ENCODE results near the gene C1QTNF5.

C1QTNF5 gene

DNA sequence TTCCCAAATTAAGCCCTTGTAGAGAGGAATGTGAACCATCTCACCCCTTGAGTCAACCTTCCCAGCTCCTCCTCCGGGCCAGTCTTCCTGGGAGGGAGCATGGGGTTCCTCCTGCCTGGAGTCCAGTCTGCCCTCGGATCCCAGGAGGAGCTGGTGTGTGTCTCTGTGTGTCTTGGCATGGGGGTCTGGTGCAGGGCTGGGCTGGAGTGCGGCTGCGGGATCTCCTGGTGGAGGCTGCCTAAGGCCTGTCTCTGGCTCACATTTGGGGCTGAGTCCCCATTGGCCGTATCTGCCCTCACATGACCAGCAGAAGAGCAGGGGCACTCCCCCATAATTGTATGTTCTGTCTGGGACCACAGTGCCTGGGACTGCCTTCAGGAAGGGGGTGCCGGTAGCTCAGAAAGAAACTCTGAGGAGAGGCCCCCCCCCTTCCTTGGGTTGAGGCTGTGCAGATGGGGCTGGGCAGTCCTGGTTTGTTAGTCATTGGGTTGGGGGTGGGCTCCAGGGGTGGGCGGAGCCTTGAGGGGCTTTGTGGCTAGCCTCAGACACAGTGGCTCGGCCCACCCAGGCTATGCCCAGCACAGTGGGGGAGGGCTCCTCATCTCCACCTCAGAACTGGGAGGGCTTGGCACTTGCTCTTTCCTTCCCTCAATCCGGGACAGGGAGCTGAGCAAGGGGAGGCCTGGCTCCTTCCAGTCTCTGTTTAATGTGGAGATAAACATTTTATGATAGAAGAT is 2.9 kb downstream of the C1QTNF5 start:
- peak overlapping the region; percentile 31 for H3K4me3 ChIP-seq (ENCODE audit: low read length)
- peak; percentile 47 for DNase-seq (ENCODE audit: low read depth)

DNA sequence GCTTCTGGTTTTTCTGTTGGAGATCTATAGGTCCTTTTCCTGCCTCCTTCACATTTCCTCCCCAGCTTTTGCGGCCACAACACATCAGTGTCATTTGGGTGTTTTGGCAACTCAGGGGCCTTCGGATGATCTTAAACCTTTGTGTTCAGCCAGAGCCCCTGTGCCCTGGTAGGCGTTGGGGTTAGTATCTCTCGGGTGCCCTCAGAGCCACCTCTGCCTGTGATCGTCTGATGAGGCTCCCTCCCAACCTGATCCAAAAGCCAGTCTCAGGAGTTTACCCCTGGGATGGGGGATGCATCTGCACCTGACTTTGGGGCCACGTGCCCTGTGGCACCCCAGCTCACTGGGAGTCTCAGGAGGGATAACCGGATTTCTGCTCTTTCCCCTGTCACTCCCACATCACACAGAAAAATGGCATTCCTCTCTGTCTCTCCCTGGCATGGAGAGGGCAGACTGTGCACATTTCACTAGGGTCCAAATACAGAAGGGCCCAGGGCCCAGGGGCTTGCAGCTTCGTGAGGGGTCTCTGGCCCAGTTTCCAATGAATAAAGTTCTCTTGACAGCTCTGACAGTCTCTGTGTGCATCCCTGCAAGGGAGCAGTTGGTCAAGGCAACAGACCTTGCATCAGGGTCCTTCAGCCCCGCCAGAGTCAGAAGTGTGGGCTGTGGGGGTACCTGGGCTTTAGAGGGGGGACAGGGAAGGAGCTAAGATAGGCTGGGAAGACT is 3.8 kb downstream of the C1QTNF5 start:
- no peak for DNase-seq (ENCODE audit: low read depth)
- TF ChIP-seq, protein P1, sequence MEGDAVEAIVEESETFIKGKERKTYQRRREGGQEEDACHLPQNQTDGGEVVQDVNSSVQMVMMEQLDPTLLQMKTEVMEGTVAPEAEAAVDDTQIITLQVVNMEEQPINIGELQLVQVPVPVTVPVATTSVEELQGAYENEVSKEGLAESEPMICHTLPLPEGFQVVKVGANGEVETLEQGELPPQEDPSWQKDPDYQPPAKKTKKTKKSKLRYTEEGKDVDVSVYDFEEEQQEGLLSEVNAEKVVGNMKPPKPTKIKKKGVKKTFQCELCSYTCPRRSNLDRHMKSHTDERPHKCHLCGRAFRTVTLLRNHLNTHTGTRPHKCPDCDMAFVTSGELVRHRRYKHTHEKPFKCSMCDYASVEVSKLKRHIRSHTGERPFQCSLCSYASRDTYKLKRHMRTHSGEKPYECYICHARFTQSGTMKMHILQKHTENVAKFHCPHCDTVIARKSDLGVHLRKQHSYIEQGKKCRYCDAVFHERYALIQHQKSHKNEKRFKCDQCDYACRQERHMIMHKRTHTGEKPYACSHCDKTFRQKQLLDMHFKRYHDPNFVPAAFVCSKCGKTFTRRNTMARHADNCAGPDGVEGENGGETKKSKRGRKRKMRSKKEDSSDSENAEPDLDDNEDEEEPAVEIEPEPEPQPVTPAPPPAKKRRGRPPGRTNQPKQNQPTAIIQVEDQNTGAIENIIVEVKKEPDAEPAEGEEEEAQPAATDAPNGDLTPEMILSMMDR (conservative IDR thresholded peaks at IDR 0.05; ENCODE audit: low read length): no peak
- no peak overlapping the region for H3K4me3 ChIP-seq (ENCODE audit: low read length)

More for the DNA sequence above, 2.9 kb downstream of the C1QTNF5 start:
- TF ChIP-seq, protein P1 (conservative IDR thresholded peaks at IDR 0.05; ENCODE audit: low read length): no peak

DNA sequence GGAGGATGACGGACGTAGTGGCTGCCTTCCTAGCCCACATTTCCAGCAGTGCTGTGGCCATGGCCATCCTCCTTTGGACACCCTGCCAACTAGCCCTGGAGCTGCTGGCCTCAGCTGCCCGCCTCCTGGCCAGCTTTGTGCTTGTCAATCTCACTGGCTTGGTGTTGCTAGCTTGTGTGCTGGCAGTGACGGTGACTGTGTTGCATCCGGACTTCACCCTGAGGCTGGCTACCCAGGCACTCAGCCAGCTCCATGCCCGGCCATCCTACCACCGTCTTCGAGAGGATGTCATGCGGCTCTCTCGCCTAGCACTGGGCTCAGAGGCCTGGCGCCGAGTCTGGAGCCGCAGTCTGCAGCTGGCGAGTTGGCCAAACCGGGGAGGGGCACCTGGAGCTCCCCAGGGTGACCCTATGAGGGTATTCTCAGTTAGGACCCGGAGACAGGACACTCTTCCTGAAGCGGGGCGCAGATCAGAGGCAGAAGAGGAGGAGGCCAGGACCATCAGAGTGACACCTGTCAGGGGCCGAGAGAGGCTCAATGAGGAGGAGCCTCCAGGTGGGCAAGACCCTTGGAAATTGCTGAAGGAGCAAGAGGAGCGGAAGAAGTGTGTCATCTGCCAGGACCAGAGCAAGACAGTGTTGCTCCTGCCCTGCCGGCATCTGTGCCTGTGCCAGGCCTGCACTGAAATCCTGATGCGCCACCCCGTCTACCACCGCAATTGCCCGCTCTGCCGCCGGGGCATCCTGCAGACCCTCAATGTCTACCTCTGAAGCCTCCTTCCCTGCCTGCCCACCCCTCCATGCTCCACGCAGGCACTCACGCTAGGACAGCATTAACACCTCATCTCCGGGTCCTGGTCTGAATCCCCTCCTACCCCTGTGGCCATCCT is 4.8 kb downstream of the C1QTNF5 start:
- H3K4me3 ChIP-seq (ENCODE audit: low read length): peak overlapping the region; percentile 98
- no peak for DNase-seq (ENCODE audit: low read depth)
- TF ChIP-seq, protein P1 (conservative IDR thresholded peaks at IDR 0.05; ENCODE audit: low read length): no peak

DNA sequence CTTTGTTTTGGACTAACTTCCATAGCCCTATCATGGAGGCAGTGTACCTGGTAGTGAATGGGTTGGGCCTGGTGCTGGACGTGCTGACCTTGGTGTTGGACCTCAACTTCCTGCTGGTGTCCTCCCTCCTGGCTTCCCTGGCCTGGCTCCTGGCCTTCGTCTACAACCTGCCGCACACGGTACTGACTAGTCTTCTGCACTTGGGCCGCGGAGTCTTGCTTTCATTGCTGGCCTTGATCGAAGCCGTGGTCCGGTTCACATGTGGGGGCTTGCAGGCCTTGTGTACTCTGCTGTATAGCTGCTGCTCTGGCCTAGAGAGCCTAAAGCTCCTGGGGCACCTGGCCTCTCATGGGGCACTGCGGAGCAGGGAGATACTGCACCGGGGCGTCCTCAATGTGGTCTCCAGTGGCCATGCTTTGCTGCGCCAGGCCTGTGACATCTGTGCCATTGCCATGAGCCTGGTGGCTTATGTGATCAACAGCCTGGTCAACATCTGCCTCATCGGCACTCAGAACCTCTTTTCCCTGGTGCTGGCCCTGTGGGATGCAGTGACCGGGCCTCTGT is 5.5 kb downstream of the C1QTNF5 start:
- peak overlapping the region; percentile 98 for H3K4me3 ChIP-seq (ENCODE audit: low read length)
- no peak for DNase-seq (ENCODE audit: low read depth)
- TF ChIP-seq, protein P1 (conservative IDR thresholded peaks at IDR 0.05; ENCODE audit: low read length): no peak

DNA sequence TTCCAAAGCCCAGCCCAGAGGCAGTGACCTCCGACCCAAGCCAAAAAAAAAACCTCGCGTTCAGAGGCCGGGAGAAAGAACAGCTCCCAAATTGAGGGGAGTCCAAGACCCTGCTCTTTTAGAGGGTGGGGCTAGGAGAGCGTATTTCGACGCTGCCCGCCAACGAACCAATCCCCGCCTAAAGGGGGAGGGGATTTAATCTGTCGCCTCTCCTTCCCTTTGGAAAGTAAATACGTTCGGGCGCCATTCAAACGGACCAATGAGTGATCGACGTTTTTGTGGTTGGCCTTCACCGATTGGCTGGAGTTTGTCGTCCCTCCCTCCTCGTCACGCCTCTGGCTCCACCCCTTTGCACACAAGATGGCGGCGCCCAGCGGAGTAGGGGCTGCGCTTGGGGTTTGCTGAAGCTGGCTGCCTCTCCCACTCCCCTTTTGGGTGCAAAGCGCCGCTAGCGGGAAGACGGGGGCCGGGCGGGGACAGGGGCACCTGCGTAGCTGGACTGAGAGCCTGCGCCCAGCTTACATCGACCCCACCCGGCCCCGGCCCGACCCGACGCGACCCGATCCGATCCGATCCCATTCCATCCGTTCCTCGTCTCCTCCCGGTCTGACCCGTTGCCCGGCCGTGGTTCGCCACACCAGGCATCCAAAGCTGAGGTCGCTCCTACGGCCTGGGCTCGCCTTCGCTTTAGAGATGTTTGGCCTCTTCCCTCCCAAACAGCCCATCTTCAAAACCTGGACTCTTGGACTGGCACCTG is 6.3 kb downstream of the C1QTNF5 start, which contains the start of gene RNF26:
Gene RNF26 (plus strand): TSS at position 354 of the 757 bp plus-strand sequence. CDS start 596 bp downstream, outside the sequence.
- peak; percentile 96 for DNase-seq (ENCODE audit: low read depth)
- TF ChIP-seq, protein P1 (conservative IDR thresholded peaks at IDR 0.05; ENCODE audit: low read length): no peak

More for the DNA sequence above, 6.3 kb downstream of the C1QTNF5 start, which contains the start of gene RNF26:
- H3K4me3 ChIP-seq (ENCODE audit: low read length): peak within 1 kb of the TSS; percentile 98
